Activated naive CD8-positive, alpha-beta T cell treated with anti-CD3 and anti-CD28 coated beads, Interleukin-2, amount 50 U/mL, for 24 hours (primary cell): ENCODE data around the gene TESMIN.

Source experiments
- ATAC-seq: fragments of 150-1000 bp; cut with Tn5 transposase; one replicate; pipeline ENCODE4 v1.10.0; 2021
- DNase-seq: peaks from one replicate; pipeline ENCODE4 v3.0.0; 2021
- H3K27ac Mint-ChIP-seq: one replicate; pipeline ENCODE4 v1.8.0; 2021; ENCODE audit warnings: mild to moderate bottlenecking, mixed read lengths
- H3K27me3 Mint-ChIP-seq: one replicate; pipeline ENCODE4 v1.8.0; 2021; ENCODE audit warnings: mixed read lengths
- H3K36me3 Mint-ChIP-seq: one replicate; pipeline ENCODE4 v1.8.0; 2021; ENCODE audit warnings: low read depth, mixed read lengths
- H3K4me1 Mint-ChIP-seq: one replicate; pipeline ENCODE4 v1.8.0; 2021; ENCODE audit warnings: mixed read lengths
- H3K4me3 Mint-ChIP-seq: one replicate; pipeline ENCODE4 v1.8.0; 2021; ENCODE audit warnings: mild to moderate bottlenecking, moderate library complexity, mixed read lengths
- H3K9me3 Mint-ChIP-seq: one replicate; pipeline ENCODE4 v1.8.0; 2021; ENCODE audit warnings: mixed read lengths

TESMIN gene, protein sequence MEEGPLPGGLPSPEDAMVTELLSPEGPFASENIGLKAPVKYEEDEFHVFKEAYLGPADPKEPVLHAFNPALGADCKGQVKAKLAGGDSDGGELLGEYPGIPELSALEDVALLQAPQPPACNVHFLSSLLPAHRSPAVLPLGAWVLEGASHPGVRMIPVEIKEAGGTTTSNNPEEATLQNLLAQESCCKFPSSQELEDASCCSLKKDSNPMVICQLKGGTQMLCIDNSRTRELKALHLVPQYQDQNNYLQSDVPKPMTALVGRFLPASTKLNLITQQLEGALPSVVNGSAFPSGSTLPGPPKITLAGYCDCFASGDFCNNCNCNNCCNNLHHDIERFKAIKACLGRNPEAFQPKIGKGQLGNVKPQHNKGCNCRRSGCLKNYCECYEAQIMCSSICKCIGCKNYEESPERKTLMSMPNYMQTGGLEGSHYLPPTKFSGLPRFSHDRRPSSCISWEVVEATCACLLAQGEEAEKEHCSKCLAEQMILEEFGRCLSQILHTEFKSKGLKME

GRCh38 chr11:68751331-68751856 is at the start of gene TESMIN:
TESMIN (minus strand) TSS chr11:68751520; CDS start chr11:68750660, 860 bp downstream.
- ATAC-seq, result peak; percentile 83
- H3K4me1 Mint-ChIP-seq, result peaks cover 4% of the 10 kb centered on the region
- DNase-seq, result peak; percentile 94
- H3K27me3 Mint-ChIP-seq, result no peaks in the 10 kb centered on the region
- no peaks in the 10 kb centered on the region for H3K9me3 Mint-ChIP-seq
- H3K27ac Mint-ChIP-seq, result no peak within 1 kb of the TSS
- peak within 1 kb of the TSS; percentile 72 for H3K4me3 Mint-ChIP-seq
- peaks cover 1% of the 10 kb centered on the region for H3K36me3 Mint-ChIP-seq

GRCh38 chr11:68798221-68798813 is 47.0 kb upstream of the TESMIN start:
- Mint-ChIP-seq H3K27me3 (no peaks in the 10 kb centered on the region), H3K36me3 (peaks cover 3% of the 10 kb centered on the region), H3K4me1 (no peaks in the 10 kb centered on the region), H3K4me3 (no peak overlapping the region), H3K9me3 (no peaks in the 10 kb centered on the region), H3K27ac (no peak overlapping the region)
- peak; percentile 65 for DNase-seq
- no peak for ATAC-seq

DNA sequence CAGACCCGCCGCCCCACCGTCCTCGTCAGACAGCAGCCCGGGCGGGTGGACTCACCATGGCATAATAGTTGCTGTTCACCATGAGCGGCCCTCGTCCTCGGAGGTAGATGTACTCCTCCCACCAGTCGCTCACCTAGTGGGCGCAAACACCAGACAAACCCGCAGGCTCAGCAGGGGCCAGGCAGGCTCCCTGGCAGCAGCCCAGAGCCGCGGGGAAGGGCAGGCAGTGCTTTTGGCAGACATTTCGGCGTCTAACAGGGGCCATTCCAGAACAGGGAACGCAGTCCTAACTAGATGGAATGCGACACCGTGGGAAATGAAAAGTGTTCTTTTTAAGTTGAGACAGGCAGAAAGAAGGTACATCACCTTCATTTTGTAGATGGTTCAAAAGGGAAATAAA is 45.5 kb upstream of the TESMIN start:
- Mint-ChIP-seq H3K36me3 (peaks cover 5% of the 10 kb centered on the region), H3K27me3 (no peaks in the 10 kb centered on the region), H3K9me3 (no peaks in the 10 kb centered on the region), H3K4me3 (no peak overlapping the region), H3K27ac (no peak overlapping the region), H3K4me1 (no peaks in the 10 kb centered on the region)
- DNase-seq (no peak), ATAC-seq (no peak)

DNA sequence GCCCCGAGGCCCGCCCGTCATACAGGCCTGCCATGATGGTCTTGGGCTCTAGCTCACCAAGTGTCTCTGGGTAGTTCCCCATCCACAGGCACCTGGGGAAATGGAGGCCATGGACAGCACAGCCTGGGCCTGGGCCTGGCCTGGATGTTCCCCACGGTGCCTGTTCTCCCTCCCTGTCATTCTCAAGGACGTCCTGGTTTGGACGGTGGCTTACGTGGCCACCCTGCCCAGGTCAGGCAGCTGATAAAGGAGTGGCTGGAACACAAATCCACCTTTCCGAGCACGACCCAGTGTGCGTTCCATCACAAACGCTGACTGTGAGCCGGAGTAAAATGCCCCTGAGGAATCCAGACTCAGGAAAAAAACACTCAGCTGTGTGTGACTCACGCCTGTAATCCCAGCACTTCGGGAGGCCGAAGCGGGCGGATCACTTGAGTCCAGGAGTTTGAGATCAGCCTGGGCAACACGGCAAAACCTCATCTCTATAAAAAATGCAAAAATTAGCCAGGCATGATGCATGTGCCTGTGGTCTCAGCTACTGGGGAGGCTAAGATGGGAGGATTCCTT is 41.2 kb upstream of the TESMIN start:
- no peak overlapping the region for H3K27ac Mint-ChIP-seq

GRCh38 chr11:68784653-68785052 is 33.3 kb upstream of the TESMIN start:
- no peak overlapping the region for H3K4me3 Mint-ChIP-seq
- H3K36me3 Mint-ChIP-seq, result peaks cover 8% of the 10 kb centered on the region
- DNase-seq, result no peak
- H3K27me3 Mint-ChIP-seq, result no peaks in the 10 kb centered on the region
- H3K27ac Mint-ChIP-seq, result no peak overlapping the region
- H3K9me3 Mint-ChIP-seq, result no peaks in the 10 kb centered on the region
- ATAC-seq, result no peak
- H3K4me1 Mint-ChIP-seq, result no peaks in the 10 kb centered on the region

More for the DNA sequence above, 41.2 kb upstream of the TESMIN start:
- ATAC-seq (no peak), DNase-seq (no peak)
- Mint-ChIP-seq H3K4me3 (no peak overlapping the region), H3K36me3 (peaks cover 9% of the 10 kb centered on the region), H3K9me3 (no peaks in the 10 kb centered on the region), H3K4me1 (no peaks in the 10 kb centered on the region), H3K27me3 (no peaks in the 10 kb centered on the region)

DNA sequence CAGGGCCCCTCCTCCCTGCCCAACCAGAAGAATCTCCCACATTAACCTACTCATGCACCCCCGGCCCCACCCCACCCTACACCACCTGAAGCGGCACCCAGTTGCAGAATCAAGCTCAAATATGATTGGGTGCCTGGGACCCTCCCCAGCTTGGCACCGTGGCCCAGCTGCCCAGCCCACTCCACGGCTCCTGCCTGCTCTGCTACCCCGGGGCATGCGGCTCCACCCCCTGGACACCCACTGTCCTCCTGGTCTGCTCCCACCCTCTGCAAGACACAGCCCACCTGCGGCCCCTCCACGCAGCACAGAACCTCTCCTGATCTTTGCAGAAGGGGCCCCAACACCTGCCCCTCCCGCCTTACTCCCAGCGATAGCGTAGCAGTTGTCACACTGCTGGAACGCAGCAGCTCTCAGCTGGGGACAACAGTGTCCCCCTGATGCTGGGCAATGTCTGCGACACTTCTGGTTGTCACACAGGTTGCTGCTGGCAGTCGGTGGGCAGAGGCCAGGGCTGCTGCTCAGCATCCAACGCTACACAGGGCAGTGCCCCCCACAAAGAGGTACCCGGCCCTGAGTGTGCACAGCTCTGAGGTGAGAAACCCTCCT is 32.0 kb upstream of the TESMIN start:
- Mint-ChIP-seq H3K4me3 (no peak overlapping the region), H3K9me3 (no peaks in the 10 kb centered on the region), H3K27me3 (no peaks in the 10 kb centered on the region), H3K27ac (no peak overlapping the region), H3K4me1 (no peaks in the 10 kb centered on the region), H3K36me3 (peaks cover 11% of the 10 kb centered on the region)
- no peak for ATAC-seq
- DNase-seq, result no peak

DNA sequence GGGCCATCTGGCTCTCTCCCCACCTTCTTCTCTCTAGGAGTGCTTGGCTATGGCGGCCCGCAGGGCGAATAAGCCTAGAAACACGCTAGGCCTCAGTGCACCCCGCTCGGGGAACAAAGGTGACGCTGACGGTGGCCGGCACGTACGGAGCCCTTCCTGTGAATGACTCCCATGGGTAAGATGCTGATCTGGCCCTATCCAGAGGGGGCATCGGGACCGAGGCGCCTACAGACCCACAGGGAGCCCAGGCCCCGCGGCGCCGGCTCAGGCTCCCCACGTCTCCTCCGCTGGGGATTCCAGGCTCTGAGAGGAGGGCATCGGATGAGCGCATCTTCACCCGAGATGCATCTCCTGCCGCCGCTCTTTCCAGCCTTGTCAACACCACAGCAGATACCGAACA is 31.4 kb upstream of the TESMIN start:
- no peak overlapping the region for H3K4me3 Mint-ChIP-seq
- DNase-seq (no peak), ATAC-seq (no peak)
- H3K27me3 Mint-ChIP-seq, result no peaks in the 10 kb centered on the region
- H3K4me1 Mint-ChIP-seq, result no peaks in the 10 kb centered on the region
- H3K36me3 Mint-ChIP-seq, result peaks cover 13% of the 10 kb centered on the region
- no peaks in the 10 kb centered on the region for H3K9me3 Mint-ChIP-seq
- no peak overlapping the region for H3K27ac Mint-ChIP-seq

- Mint-ChIP-seq H3K4me1 (peaks cover 3% of the 10 kb centered on the region), H3K27me3 (no peaks in the 10 kb centered on the region), H3K4me3 (no peak overlapping the region), H3K27ac (no peak overlapping the region), H3K9me3 (no peaks in the 10 kb centered on the region), H3K36me3 (peaks cover 13% of the 10 kb centered on the region)
- DNase-seq (peak; percentile 9), ATAC-seq (no peak)
Observed at GRCh38 chr11:68780829-68781228, 29.5 kb upstream of the TESMIN start.

- Mint-ChIP-seq H3K4me3 (no peak overlapping the region), H3K36me3 (peaks cover 19% of the 10 kb centered on the region), H3K4me1 (peaks cover 3% of the 10 kb centered on the region), H3K27me3 (no peaks in the 10 kb centered on the region), H3K27ac (no peak overlapping the region), H3K9me3 (no peaks in the 10 kb centered on the region)
- DNase-seq (no peak), ATAC-seq (no peak)
Observed at GRCh38 chr11:68778205-68778604, 26.9 kb upstream of the TESMIN start.

GRCh38 chr11:68776442-68777235 is 25.3 kb upstream of the TESMIN start:
- H3K27me3 Mint-ChIP-seq, result no peaks in the 10 kb centered on the region
- DNase-seq, result no peak
- no peaks in the 10 kb centered on the region for H3K9me3 Mint-ChIP-seq
- no peak overlapping the region for H3K27ac Mint-ChIP-seq
- peaks cover 3% of the 10 kb centered on the region for H3K4me1 Mint-ChIP-seq
- ATAC-seq, result no peak
- no peak overlapping the region for H3K4me3 Mint-ChIP-seq
- H3K36me3 Mint-ChIP-seq, result peaks cover 26% of the 10 kb centered on the region

DNA sequence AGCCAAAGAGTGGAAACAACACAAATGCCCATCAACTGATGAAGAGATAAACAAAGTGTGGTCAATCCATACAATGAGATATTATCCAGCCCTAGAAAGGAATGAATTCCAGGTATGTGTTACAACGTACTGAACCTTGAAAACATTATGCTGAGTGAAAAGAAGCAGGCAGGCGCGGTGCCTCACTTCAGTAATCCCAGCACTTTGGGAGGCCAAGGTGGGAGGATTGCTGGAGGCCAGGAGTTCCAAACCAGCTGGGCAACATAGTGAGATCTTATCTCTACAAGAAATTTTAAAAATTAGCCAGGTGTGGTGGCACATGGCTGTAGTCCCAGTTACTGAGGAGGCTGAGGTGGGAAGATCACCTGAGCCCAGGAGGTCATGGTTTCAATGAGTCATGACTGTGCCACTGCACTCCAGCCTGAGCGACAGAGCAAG is 24.6 kb upstream of the TESMIN start:
- no peak overlapping the region for H3K27ac Mint-ChIP-seq
- ATAC-seq (no peak), DNase-seq (no peak)
- no peak overlapping the region for H3K4me3 Mint-ChIP-seq
- no peaks in the 10 kb centered on the region for H3K9me3 Mint-ChIP-seq
- H3K4me1 Mint-ChIP-seq, result peaks cover 3% of the 10 kb centered on the region
- no peaks in the 10 kb centered on the region for H3K27me3 Mint-ChIP-seq
- H3K36me3 Mint-ChIP-seq, result peaks cover 29% of the 10 kb centered on the region

- peaks cover 21% of the 10 kb centered on the region for H3K36me3 Mint-ChIP-seq
Observed at GRCh38 chr11:68774194-68774585, 22.9 kb upstream of the TESMIN start.

GRCh38 chr11:68773521-68774193 is 22.3 kb upstream of the TESMIN start:
- H3K4me3 Mint-ChIP-seq, result no peak overlapping the region
- no peaks in the 10 kb centered on the region for H3K27me3 Mint-ChIP-seq
- peaks cover 21% of the 10 kb centered on the region for H3K36me3 Mint-ChIP-seq
- peaks cover 3% of the 10 kb centered on the region for H3K4me1 Mint-ChIP-seq
- DNase-seq (no peak), ATAC-seq (no peak)
- H3K9me3 Mint-ChIP-seq, result no peaks in the 10 kb centered on the region
- no peak overlapping the region for H3K27ac Mint-ChIP-seq

More at GRCh38 chr11:68774194-68774585, 22.9 kb upstream of the TESMIN start:
- no peak for DNase-seq
- no peak overlapping the region for H3K27ac Mint-ChIP-seq
- H3K27me3 Mint-ChIP-seq, result no peaks in the 10 kb centered on the region
- no peak for ATAC-seq
- no peaks in the 10 kb centered on the region for H3K9me3 Mint-ChIP-seq
- peaks cover 3% of the 10 kb centered on the region for H3K4me1 Mint-ChIP-seq
- no peak overlapping the region for H3K4me3 Mint-ChIP-seq
